GM21367 (cell line): ENCODE results near the gene MAGEB17.
"Not testable (repeated sequence)": the region's sequence is repeated elsewhere in the genome, so short reads cannot be mapped to it uniquely, and the experiment has no call there.

Experiments used
- ATAC-seq: cut with Tn5 transposase; IDR thresholded peaks from one replicate; pipeline ENCODE4 v1.9.1; 2021; ENCODE audit not compliant: unreplicated experiment

MAGEB17 gene

DNA sequence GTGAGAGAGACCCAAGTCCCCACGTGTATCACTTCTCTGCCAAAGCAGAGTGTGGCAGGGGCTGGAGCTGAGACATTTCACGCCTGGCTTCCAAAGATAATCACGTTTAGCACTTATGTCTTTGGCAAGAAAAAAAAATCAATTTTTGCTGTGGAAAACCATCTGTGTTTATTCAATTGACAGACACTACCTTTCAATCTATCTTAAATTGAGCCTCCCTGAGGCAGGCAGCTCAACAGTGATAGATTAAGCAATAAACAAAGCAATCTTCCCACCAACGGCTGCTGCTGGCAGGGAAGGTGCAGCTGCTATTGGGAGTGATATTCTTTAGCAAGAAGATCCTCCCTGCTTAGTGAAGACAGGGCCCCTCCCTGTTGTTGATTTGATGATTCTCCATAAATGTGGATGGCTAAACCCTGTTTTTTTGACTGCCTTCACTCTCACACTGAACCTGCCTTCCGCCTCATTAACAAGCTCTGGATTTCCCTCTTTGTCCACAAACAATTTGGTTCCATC lies 11.6 kb upstream of the MAGEB17 start:
- no peak for ATAC-seq

GRCh38 chrX:16156692-16157331 lies 10.5 kb upstream of the MAGEB17 start:
- ATAC-seq, result no peak

GRCh38 chrX:16160729-16161128 lies 6.6 kb upstream of the MAGEB17 start:
- ATAC-seq, result no peak

- not testable (repeated sequence) for ATAC-seq
Measured at GRCh38 chrX:16161173-16161572, 6.1 kb upstream of the MAGEB17 start.

DNA sequence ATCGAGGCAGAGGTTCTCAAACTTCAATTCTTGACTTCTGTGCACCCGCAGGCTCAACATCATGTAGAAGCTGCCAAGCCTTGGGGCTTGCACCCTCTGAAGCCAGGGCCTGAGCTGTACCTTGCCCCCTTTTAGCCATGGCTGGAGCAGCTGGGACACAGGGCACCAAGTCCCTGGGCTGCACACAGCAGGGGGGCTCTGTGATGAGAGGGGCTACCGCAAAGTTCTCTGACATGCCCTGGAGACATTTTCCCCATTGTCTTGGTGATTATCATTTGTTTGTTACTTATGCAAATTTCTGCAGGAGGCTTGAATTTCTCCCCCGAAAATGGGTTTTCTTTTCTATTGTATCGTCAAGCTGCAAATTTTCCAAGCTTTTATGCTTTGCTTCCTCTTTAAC lies 4.9 kb upstream of the MAGEB17 start:
- no peak for ATAC-seq

DNA sequence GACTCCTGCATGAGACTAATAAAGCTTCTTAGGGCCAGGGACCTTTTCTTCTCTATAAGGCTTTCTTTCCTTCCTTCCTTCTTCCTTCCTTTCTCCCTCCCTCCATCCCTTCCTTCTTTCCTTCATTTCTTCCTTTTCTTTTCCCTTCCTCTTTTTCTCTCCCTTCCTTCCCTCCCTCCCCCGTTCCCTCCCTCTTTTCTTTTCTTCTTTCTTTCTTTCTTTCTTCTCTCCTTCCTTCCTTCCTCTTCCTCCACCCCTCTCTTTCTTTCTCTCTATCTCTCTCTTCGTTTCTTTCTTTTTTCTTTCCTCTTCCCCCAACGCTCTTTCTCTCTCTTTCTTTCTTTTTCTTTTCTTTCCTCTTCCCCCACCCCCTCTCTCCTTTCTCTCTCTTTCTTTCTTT lies 2.5 kb upstream of the MAGEB17 start:
- ATAC-seq, result no peak

- ATAC-seq, result no peak
Measured at GRCh38 chrX:16171039-16171438, 3.8 kb downstream of the MAGEB17 start.

DNA sequence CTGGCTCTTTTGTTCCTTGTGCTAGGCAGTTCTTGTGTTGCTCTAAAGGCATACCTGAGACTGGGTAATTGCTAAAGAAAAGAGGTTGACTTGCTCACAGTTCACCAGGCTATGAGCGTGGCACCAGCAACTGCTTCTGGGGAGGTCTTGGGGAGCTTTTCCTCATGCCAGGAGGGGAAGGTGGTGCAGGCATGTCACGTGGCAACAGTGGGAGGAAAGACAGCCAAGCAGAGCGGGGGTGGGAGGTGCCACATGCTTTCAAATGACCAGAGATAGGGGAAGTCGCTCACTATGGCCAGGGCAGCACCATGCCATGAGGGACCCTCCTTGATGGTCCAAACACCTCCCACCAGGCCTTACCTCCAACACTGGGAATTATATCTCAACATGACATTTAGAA lies 4.7 kb downstream of the MAGEB17 start:
- no peak for ATAC-seq

- ATAC-seq, result no peak
Measured at GRCh38 chrX:16172391-16172790, 5.1 kb downstream of the MAGEB17 start.

GRCh38 chrX:16175329-16176061 lies 8.2 kb downstream of the MAGEB17 start:
- ATAC-seq, result no peak

DNA sequence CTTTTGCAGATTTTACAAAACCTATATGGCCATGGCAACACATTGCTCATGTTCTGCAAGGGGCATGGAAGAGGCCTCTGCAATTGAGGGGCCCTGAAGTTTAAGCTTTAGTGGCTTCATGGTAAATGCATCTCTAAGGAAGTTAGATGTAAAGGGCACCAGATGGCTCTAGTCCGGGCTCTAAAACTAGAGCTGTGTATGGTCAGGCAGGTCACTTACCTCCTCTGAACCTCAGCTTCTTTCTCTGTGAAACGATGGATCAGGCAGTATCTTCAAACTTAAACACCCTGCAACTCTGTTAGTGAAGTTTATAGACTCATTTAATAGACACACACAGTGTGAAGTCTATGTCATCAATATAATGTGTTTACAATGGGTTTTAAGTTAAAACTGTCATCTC lies 10.0 kb downstream of the MAGEB17 start:
- no peak for ATAC-seq

DNA sequence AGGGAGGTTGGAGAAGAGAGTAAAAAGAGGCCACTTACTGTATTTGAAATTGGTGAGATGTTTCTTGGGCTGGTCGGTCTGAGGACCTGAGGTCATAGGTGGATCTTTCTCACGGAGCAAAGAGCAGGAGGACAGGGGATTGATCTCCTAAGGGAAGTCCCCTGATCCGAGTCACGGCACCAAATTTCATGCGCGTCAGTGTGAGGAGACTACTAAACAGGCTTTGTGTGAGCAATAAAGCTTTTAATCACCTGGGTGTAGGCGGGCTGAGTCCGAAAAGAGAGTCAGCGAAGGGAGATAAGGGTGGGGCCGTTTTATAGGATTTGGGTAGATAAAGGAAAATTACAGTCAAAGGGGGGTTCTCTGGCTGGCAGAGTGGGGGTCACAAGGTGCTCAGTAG lies 16.6 kb downstream of the MAGEB17 start:
- not testable (repeated sequence) for ATAC-seq

DNA sequence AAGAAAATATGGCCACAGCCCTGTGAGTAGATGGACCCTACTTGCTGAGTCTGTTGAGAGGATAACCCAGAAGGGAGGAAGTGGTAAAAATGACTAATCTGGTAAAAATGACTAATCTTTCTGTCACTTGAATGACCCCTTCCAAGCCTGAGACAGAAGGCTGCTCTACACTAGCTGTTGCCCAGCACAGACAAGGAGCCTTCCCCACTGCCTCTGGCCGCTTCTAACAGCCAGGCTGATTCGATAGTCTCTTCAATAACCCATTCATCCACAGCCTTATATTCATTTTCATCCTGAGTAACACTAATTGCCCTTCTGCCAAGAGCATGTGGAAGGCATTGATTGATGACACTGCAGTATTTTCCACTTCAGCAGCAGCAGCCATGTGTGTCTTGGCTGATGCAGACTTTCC lies 18.4 kb downstream of the MAGEB17 start:
- peak; percentile 89 for ATAC-seq

GRCh38 chrX:16186380-16187007 lies 19.2 kb downstream of the MAGEB17 start:
- no peak for ATAC-seq

GRCh38 chrX:16187024-16187760 lies 19.9 kb downstream of the MAGEB17 start:
- ATAC-seq, result no peak

- ATAC-seq, result no peak
Measured at GRCh38 chrX:16188687-16189086, 21.4 kb downstream of the MAGEB17 start.

GRCh38 chrX:16191605-16192004 lies 24.3 kb downstream of the MAGEB17 start:
- ATAC-seq, result no peak

GRCh38 chrX:16196829-16197228 lies 29.5 kb downstream of the MAGEB17 start:
- no peak for ATAC-seq

DNA sequence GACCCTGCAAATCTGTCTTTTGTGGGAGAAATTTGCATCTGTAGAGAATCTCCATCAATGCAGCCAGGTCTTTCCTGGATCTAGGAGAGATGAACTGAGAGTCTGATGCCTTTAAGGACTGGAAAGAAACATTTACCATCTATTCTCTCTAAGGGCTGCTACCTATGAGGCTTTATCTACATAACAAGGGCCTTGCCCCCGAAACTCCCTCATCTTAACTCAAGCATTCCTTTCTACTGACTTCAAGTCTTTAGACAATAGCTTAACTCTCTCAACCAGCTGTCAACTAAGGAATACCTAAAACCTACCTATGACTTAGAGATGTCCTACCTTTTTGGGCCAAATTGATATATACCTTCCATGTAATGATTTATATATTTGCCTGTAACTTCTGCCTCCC lies 32.1 kb downstream of the MAGEB17 start:
- ATAC-seq, result no peak

- ATAC-seq, result no peak
Measured at GRCh38 chrX:16202943-16203342, 35.7 kb downstream of the MAGEB17 start.

DNA sequence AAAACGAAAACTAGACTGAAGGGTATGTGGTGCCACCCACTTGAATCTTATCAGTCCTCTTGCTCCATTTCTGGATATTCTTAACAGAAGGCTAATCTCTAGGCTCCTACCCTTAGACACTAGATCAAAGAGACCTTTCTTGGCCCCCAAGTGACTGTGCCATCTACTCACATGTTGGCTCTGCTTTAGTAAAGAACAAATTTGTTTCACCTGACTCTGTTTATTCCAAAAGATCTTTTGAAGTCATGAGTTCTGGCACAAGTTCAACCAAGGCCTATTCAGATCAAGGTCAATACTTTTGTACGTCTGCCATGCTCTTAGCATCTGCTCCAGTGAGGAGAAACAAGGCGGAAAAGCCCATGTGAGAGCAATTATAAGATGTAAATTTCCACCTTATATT lies 37.3 kb downstream of the MAGEB17 start:
- no peak for ATAC-seq
